Keratinocyte (primary cell): Measurements from ENCODE around the gene MXRA7. TPM values are rescaled to one million over a fixed set of nuclear protein-coding genes. Genes with fewer than 3 reads are reported as not detected.

Experiments used
- DNase-seq: peaks from one replicate; pipeline ENCODE4 v3.0.0-alpha.2; 2011; ENCODE audit warnings: low read depth, missing footprints, low spot score
- FAIRE-seq: peaks from 2 replicates; lab custom pipeline; 2011; peaks lifted over from hg19 to GRCh38; lab: Jason Lieb, UNC
- H2AFZ ChIP-seq: 2 replicates; pipeline ENCODE4 v1.6.0; 2012; ENCODE audit warnings: low read length, control low read depth, inconsistent platforms; ENCODE audit not compliant: control insufficient read depth
- H3K27ac ChIP-seq: 2 replicates; pipeline ENCODE4 v1.5.1; 2011; ENCODE audit warnings: low read length; ENCODE audit not compliant: control insufficient read depth, insufficient read depth
- H3K27me3 ChIP-seq: 3 replicates; pipeline ENCODE4 v1.6.0; 2011; ENCODE audit warnings: low read length; ENCODE audit not compliant: control insufficient read depth, insufficient read depth; ENCODE audit errors: extremely low read depth
- H3K36me3 ChIP-seq, 2 experiments: 2 replicates in 1 of 2; 3 replicates in 1 of 2; pipeline ENCODE4 v1.5.1; 2011; ENCODE audit warnings: low read length in 2 of 2, mild to moderate bottlenecking in 1 of 2; ENCODE audit not compliant: control insufficient read depth in 2 of 2, insufficient read depth in 2 of 2; ENCODE audit errors: extremely low read depth in 1 of 2
- H3K4me1 ChIP-seq: 3 replicates; pipeline ENCODE4 v1.5.1; 2011; ENCODE audit warnings: low read length; ENCODE audit not compliant: control insufficient read depth, insufficient read depth; ENCODE audit errors: extremely low read depth
- H3K4me2 ChIP-seq: 3 replicates; pipeline ENCODE4 v1.6.0; 2011; ENCODE audit warnings: low read depth, low read length; ENCODE audit not compliant: control insufficient read depth, insufficient read depth; ENCODE audit errors: extremely low read depth
- H3K4me3 ChIP-seq, 3 experiments: fragments of 200-600 bp in 1 of 3; sonication (generic) in 1 of 3; 2 replicates in 2 of 3; 3 replicates in 1 of 3; pipeline ENCODE4 v1.5.1; 2011 to 2016; ENCODE audit warnings: low read length in 3 of 3, mild to moderate bottlenecking in 3 of 3, control low read depth in 2 of 3, inconsistent platforms in 1 of 3, low read depth in 1 of 3, mixed read lengths in 1 of 3, mixed run types in 1 of 3, moderate library complexity in 1 of 3; ENCODE audit not compliant: control insufficient read depth in 2 of 3, insufficient read depth in 2 of 3; ENCODE audit errors: extremely low read depth in 1 of 3
- H3K79me2 ChIP-seq: 2 replicates; pipeline ENCODE4 v1.6.0; 2012; ENCODE audit warnings: low read length; ENCODE audit not compliant: control insufficient read depth, insufficient read depth
- H3K9ac ChIP-seq: 3 replicates; pipeline ENCODE4 v1.6.0; 2011; ENCODE audit warnings: low read length; ENCODE audit not compliant: control insufficient read depth, insufficient read depth; ENCODE audit errors: extremely low read depth
- H3K9me1 ChIP-seq: 3 replicates; pipeline ENCODE4 v1.6.0; 2011; ENCODE audit warnings: low read length; ENCODE audit not compliant: control insufficient read depth, insufficient read depth; ENCODE audit errors: extremely low read depth
- H3K9me3 ChIP-seq: 2 replicates; pipeline ENCODE4 v1.5.1; 2012; ENCODE audit warnings: low read depth, low read length; ENCODE audit not compliant: control insufficient read depth
- H4K20me1 ChIP-seq: 3 replicates; pipeline ENCODE4 v1.6.0; 2011; ENCODE audit warnings: low read length; ENCODE audit not compliant: control insufficient read depth, insufficient read depth; ENCODE audit errors: extremely low read depth
- dilution Hi-C: fragments of 300-500 bp; cut with MboI; formaldehyde crosslinking; loops from one replicate; pipeline ENCODE4 v1.7.0; 2020; ENCODE audit warnings: low sequenced_read_pairs; ENCODE audit not compliant: extremely low pct_ligation_motif_present
- polyA plus RNA-seq, 5 experiments: library from polyadenylated mRNA; depleted of rRNA in 3 of 5; stranded (reverse) in 3 of 5; stranded (forward) in 1 of 5; unstranded in 1 of 5; fragments of >200 nt; gene quantifications; 1 replicate in 1 of 5; 2 replicates in 3 of 5; 3 replicates in 1 of 5; pipeline versions ENCODE4 v1.2.1 to v1.2.3, GENCODE V29; 2011 to 2012; ENCODE audit warnings: missing spikeins in 2 of 5, low read depth in 1 of 5, low replicate concordance in 1 of 5
- small RNA-seq, 3 experiments: library from RNA; depleted of rRNA; stranded (forward); fragments of <200 nt; gene quantifications; one replicate each; pipeline ENCODE3, GENCODE V24; 2012; ENCODE audit warnings: low read depth in 3 of 3, low replicate concordance in 1 of 3; ENCODE audit not compliant: insufficient read length in 3 of 3
- TF ChIP-seq, protein P1 (sequence below), 3 experiments: IDR thresholded peaks in 1 of 3; conservative IDR thresholded peaks in 1 of 3; optimal IDR thresholded peaks in 1 of 3; 2 replicates in 2 of 3; 3 replicates in 1 of 3; pipeline versions ENCODE3 to v1.5.1; 2011; ENCODE audit warnings: low read length in 3 of 3, mild to moderate bottlenecking in 3 of 3, moderate library complexity in 2 of 3, control low read depth in 1 of 3, inconsistent platforms in 1 of 3; ENCODE audit not compliant: insufficient read depth in 2 of 3; ENCODE audit errors: extremely low read depth in 1 of 3

Gene MXRA7
- polyA plus RNA-seq, 1 donor (not counting 4 experiments of a cell fraction or from before 2014, with no cell fraction given) = 118 TPM

DNA sequence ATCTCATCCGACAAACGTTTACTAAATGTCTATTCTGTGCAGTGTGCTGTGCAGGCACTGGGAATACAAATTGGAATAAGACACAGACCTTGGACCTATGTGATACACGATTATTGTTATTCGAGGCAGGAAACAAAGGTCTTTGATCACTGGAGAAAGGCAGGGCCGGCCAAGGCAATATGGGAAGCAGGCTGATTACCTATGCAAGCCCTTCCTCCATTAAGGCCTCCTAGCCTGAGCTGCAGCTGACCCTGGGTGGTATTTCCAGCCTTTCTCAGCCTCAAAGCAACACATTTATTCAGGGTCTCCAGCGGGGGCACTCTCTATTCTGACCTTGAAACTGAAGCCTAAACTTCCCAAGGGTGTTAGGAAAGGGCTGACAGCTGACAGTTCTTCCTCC is 80.6 kb downstream of the MXRA7 start:
- dilution Hi-C loops = no loop called here
- Histone ChIP-seq H3K27ac (no peak overlapping the region), H3K9ac (no peak overlapping the region), H3K4me2 (no peak overlapping the region), H3K9me1 (no peaks in the 10 kb centered on the region), H3K9me3 (no peaks in the 10 kb centered on the region), H3K36me3 (no peaks in the 10 kb centered on the region), H3K4me1 (no peaks in the 10 kb centered on the region), H2AFZ (no peak overlapping the region), H4K20me1 (no peaks in the 10 kb centered on the region), H3K4me3 (no peak overlapping the region), H3K79me2 (no peaks in the 10 kb centered on the region), H3K27me3 (peaks cover 5% of the 10 kb centered on the region)
- DNase-seq (no peak), FAIRE-seq (no peak)
- TF ChIP-seq, protein P1, sequence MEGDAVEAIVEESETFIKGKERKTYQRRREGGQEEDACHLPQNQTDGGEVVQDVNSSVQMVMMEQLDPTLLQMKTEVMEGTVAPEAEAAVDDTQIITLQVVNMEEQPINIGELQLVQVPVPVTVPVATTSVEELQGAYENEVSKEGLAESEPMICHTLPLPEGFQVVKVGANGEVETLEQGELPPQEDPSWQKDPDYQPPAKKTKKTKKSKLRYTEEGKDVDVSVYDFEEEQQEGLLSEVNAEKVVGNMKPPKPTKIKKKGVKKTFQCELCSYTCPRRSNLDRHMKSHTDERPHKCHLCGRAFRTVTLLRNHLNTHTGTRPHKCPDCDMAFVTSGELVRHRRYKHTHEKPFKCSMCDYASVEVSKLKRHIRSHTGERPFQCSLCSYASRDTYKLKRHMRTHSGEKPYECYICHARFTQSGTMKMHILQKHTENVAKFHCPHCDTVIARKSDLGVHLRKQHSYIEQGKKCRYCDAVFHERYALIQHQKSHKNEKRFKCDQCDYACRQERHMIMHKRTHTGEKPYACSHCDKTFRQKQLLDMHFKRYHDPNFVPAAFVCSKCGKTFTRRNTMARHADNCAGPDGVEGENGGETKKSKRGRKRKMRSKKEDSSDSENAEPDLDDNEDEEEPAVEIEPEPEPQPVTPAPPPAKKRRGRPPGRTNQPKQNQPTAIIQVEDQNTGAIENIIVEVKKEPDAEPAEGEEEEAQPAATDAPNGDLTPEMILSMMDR (optimal IDR thresholded peaks at IDR 0.05 in 1 of 3, IDR thresholded peaks at IDR 0.05 in 1 of 3, conservative IDR thresholded peaks at IDR 0.05 in 1 of 3; ENCODE audit: extremely low read depth in 1 of 3, insufficient read depth in 2 of 3, low read length in 3 of 3) = no peak

Small RNA genes lying within 50 kb of the gene (small RNA-seq; reads per million reads assigned to genes)
- 0 reads per million in 3 experiments for gene AC005837.3
- gene RF02271 = 0 reads per million in 3 experiments
- gene RNU6-227P = 0 reads per million in 3 experiments
- 0 to 0.25 (median 0) reads per million in 3 experiments for gene RNU6-97P
- 0 to 0.33 (median 0) reads per million in 3 experiments for gene RNY4P36

Other genes with a start within 250 kb of the MXRA7 start
- gene AANAT, start 243.4 kb downstream of the MXRA7 start, polyA plus RNA-seq = not detected in 3 replicates
- 14.9 to 22.6 TPM (median 20.6 TPM) in 3 replicates for gene RHBDF2, start 209.5 kb downstream of the MXRA7 start, polyA plus RNA-seq
- 10.3 to 26.1 TPM (median 15.3 TPM) in 3 replicates for gene CYGB, start 173.3 kb downstream of the MXRA7 start, polyA plus RNA-seq
- gene PRCD, start 170.9 kb downstream of the MXRA7 start, polyA plus RNA-seq = 0.65 to 1.7 TPM (median 1.2 TPM) in 3 replicates
- gene ST6GALNAC2, start 125.1 kb downstream of the MXRA7 start, polyA plus RNA-seq = 38.7 to 63.2 TPM (median 45.8 TPM) in 3 replicates
- gene ST6GALNAC1, start 67.2 kb downstream of the MXRA7 start, polyA plus RNA-seq = 0.28 to 0.84 TPM (median 0.46 TPM) in 3 replicates
- 11.0 to 14.6 TPM (median 12.0 TPM) in 3 replicates for gene JMJD6, start 15.6 kb upstream of the MXRA7 start, polyA plus RNA-seq
- gene METTL23, start 15.9 kb upstream of the MXRA7 start, polyA plus RNA-seq = 32.3 to 48.3 TPM (median 37.6 TPM) in 3 replicates
- gene SRSF2, start 26.4 kb upstream of the MXRA7 start, polyA plus RNA-seq = 161 to 249 TPM (median 197 TPM) in 3 replicates
- 14.6 to 17.6 TPM (median 15.2 TPM) in 3 replicates for gene MFSD11, start 27.2 kb upstream of the MXRA7 start, polyA plus RNA-seq
- 0.29 to 0.62 TPM (median 0.31 TPM) in 3 replicates for gene MGAT5B, start 157.4 kb upstream of the MXRA7 start, polyA plus RNA-seq